HUES6 (cell line): ENCODE data around the gene CEP68.

Experiments used
- H3K27ac ChIP-seq: 2 replicates; pipeline ENCODE4 v1.7.0; 2013; ENCODE audit warnings: low read depth, mild to moderate bottlenecking, low read length, inconsistent platforms
- H3K27me3 ChIP-seq: 2 replicates; pipeline ENCODE4 v1.6.1; 2013; ENCODE audit warnings: low read length; ENCODE audit not compliant: control insufficient read depth, insufficient read depth
- H3K36me3 ChIP-seq: 2 replicates; pipeline ENCODE4 v1.6.1; 2013; ENCODE audit warnings: low read length; ENCODE audit not compliant: control insufficient read depth, insufficient read depth
- H3K4me1 ChIP-seq: 2 replicates; pipeline ENCODE4 v1.6.1; 2013; ENCODE audit warnings: low read length; ENCODE audit not compliant: control insufficient read depth, insufficient read depth
- H3K4me3 ChIP-seq: 2 replicates; pipeline ENCODE4 v1.5.1; 2013; ENCODE audit warnings: low read depth, low read length
- H3K9ac ChIP-seq: one replicate; pipeline ENCODE4 v1.6.1; 2013; ENCODE audit warnings: mild to moderate bottlenecking, low read length
- H3K9me3 ChIP-seq: 2 replicates; pipeline ENCODE4 v1.6.1; 2013; ENCODE audit warnings: low read depth, low read length; ENCODE audit not compliant: control insufficient read depth, insufficient read depth

CEP68 gene

GRCh38 chr2:65021709-65022108, 34.5 kb upstream of the CEP68 start:
- H3K9ac ChIP-seq, result no peak overlapping the region
- H3K4me3 ChIP-seq, result no peak overlapping the region
- H3K27me3 ChIP-seq, result no peaks in the 10 kb centered on the region
- peaks cover 3% of the 10 kb centered on the region; the same call in 1 of the 2 replicates for H3K4me1 ChIP-seq
- no peaks in the 10 kb centered on the region; the same call in 1 of the 2 replicates for H3K36me3 ChIP-seq
- no peak overlapping the region for H3K27ac ChIP-seq
- no peaks in the 10 kb centered on the region for H3K9me3 ChIP-seq

GRCh38 chr2:65022189-65022588, 34.0 kb upstream of the CEP68 start:
- no peak overlapping the region for H3K9ac ChIP-seq
- H3K27ac ChIP-seq, result no peak overlapping the region
- peaks cover 3% of the 10 kb centered on the region; the same call in 1 of the 2 replicates for H3K4me1 ChIP-seq
- no peak overlapping the region for H3K4me3 ChIP-seq
- no peaks in the 10 kb centered on the region for H3K27me3 ChIP-seq
- no peaks in the 10 kb centered on the region; the same call in 1 of the 2 replicates for H3K36me3 ChIP-seq
- no peaks in the 10 kb centered on the region for H3K9me3 ChIP-seq

DNA sequence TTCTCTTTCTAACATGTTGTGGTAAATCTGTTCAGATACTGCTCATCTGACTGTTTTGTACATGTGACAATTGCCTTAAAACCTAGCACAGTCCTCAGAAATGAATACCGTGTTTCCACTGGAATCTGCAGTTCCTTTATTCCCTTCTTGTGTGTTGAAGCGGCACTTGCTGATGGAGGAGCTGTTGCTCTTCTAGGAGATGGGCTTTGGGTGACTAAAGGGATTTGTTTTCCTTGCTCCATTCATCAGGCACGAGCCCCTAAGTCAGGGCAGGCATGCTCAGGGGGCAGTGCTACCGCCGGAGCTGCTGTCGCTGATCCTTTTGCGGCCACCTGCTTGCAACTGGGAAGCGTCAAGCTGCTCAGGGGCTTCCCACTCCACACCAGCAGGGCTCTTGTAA, 32.5 kb upstream of the CEP68 start:
- Histone ChIP-seq H3K4me3 (no peak overlapping the region), H3K36me3 (no peaks in the 10 kb centered on the region; the same call in 1 of the 2 replicates), H3K9ac (no peak overlapping the region), H3K27ac (no peak overlapping the region), H3K27me3 (no peaks in the 10 kb centered on the region), H3K9me3 (no peaks in the 10 kb centered on the region), H3K4me1 (peaks cover 3% of the 10 kb centered on the region; the same call in 1 of the 2 replicates)

DNA sequence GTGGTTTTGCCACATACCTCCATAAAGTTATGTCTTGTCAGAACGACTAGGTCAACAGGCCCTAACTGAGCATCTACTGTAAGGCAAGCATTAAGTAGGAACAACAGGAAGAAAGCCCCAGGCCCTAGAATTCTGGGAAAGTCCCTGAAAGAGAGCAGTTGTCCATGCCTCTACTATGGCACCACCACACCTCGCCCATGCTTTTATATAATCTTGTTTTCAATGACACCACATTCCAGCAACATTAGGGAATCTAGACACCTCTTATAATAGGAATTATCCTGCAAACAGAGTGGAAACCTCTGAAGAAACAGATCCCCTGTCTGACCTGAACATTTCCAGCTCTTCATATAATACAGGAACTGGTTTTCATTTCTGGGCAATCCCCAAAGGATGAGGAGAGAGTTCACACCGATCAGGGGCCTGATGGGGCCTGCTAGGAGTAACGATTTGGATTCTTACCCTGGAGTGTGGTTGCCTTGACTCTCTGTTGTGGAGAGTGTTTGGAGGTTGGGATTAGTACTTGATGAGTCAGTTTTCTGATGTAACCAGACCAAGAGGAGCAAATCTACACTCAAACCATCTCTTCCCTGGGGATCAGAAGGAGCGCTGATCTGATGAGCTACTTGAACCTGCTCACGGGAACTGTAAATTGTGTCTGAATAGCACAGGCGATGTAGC, 31.9 kb upstream of the CEP68 start:
- Histone ChIP-seq H3K9ac (no peak overlapping the region), H3K9me3 (no peaks in the 10 kb centered on the region), H3K4me1 (peaks cover 3% of the 10 kb centered on the region; the same call in 1 of the 2 replicates), H3K36me3 (no peaks in the 10 kb centered on the region), H3K4me3 (no peak overlapping the region), H3K27ac (no peak overlapping the region), H3K27me3 (no peaks in the 10 kb centered on the region)

GRCh38 chr2:65025453-65026123, 30.6 kb upstream of the CEP68 start:
- H3K9me3 ChIP-seq, result no peaks in the 10 kb centered on the region
- H3K27ac ChIP-seq, result no peak overlapping the region
- H3K4me1 ChIP-seq, result peaks cover 2% of the 10 kb centered on the region; the same call in 1 of the 2 replicates
- no peak overlapping the region for H3K4me3 ChIP-seq
- H3K36me3 ChIP-seq, result no peaks in the 10 kb centered on the region
- no peaks in the 10 kb centered on the region for H3K27me3 ChIP-seq
- H3K9ac ChIP-seq, result no peak overlapping the region

- H3K9me3 ChIP-seq, result no peaks in the 10 kb centered on the region
- H3K27ac ChIP-seq, result no peak overlapping the region
- H3K27me3 ChIP-seq, result no peaks in the 10 kb centered on the region
- no peak overlapping the region for H3K4me3 ChIP-seq
- peaks cover 8% of the 10 kb centered on the region; the same call in 1 of the 2 replicates for H3K4me1 ChIP-seq
- H3K36me3 ChIP-seq, result no peaks in the 10 kb centered on the region
- no peak overlapping the region for H3K9ac ChIP-seq
Measured at GRCh38 chr2:65026154-65026553, 30.1 kb upstream of the CEP68 start.

DNA sequence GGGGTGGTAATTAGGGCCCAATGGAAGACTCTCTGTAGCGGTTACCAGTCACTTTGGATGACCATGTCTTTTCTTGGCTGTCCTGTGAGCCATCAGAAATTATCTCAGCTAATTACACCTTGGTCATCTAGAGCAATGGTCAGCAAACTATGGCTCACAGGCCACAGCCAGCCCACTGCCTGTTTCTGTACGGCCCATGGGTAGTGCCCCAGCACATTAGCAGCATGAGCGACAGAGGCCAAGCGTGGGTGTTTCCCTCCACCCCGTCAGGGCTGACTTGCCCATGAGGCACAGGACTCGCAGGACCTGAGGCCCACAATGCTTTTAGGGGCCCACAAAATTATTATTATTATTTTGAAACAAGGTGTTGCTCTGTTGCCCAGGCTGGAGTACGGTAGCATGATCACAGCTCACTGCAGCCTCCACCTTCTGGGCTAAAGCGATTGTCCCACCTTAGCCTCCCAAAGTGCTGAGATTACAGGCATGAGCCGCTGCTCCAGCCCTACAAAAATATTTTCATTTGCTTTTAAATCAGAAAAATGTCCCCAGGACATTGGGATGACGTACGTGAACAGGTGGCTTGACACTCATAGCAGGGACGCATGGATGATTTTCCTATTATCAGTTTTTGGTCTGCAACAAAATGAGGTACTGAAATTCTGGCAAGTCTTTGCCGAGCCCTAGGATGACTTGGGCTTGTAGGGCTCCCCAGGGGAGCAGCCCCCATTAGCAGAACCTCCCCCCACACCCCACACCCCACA, 29.3 kb upstream of the CEP68 start:
- H3K27ac ChIP-seq, result no peak overlapping the region
- H3K9me3 ChIP-seq, result no peaks in the 10 kb centered on the region
- no peak overlapping the region for H3K4me3 ChIP-seq
- peaks cover 15% of the 10 kb centered on the region for H3K4me1 ChIP-seq
- no peaks in the 10 kb centered on the region for H3K27me3 ChIP-seq
- H3K9ac ChIP-seq, result no peak overlapping the region
- no peaks in the 10 kb centered on the region for H3K36me3 ChIP-seq

- Histone ChIP-seq H3K27me3 (no peaks in the 10 kb centered on the region), H3K36me3 (no peaks in the 10 kb centered on the region), H3K4me1 (peaks cover 23% of the 10 kb centered on the region), H3K9ac (no peak overlapping the region), H3K9me3 (no peaks in the 10 kb centered on the region), H3K27ac (no peak overlapping the region), H3K4me3 (no peak overlapping the region)
Measured at GRCh38 chr2:65027616-65028244, 28.5 kb upstream of the CEP68 start.

DNA sequence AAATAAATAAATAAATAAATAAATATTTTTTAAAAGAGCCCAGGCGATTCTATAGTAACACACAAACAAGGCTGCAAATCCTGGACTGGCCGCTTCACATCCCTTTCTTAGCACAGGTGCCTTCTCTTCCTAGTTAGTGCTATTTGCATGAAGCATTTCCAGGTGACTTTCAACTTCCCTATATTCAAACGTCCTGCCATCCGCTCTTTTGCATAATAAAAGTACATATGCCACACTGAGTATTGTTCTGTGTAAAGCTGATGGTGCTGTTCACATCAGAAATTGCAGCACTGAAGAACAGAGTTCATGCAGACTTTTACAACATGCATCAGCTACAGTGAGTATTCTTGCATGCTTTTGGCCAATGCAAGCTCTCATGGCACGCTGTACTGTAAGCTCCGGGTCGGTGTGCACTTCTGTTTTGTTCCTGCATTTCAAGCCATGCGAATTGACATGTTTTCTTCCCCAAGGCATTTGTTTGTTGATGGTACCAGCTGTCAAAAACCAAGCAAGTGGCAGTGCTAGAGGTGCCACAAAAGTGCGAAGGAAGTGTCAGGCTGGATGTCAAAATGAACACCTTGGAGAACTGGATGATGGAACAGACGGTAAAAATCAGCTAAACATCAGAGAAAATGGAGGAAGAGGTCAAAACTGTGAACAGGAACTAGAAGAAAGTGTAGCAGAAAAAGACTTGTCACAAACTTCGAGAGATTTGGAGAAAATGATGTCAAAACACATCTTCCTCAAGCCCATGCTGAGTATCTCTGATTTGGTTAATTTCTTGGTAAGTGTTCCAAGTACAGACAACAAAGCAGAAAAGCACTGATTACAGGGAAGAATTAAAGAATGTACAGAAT, 25.5 kb upstream of the CEP68 start:
- H3K27me3 ChIP-seq, result no peaks in the 10 kb centered on the region
- peaks cover 23% of the 10 kb centered on the region for H3K4me1 ChIP-seq
- no peaks in the 10 kb centered on the region; the same call in 1 of the 2 replicates for H3K36me3 ChIP-seq
- no peak overlapping the region for H3K9ac ChIP-seq
- H3K9me3 ChIP-seq, result no peaks in the 10 kb centered on the region
- H3K4me3 ChIP-seq, result no peak overlapping the region
- H3K27ac ChIP-seq, result no peak overlapping the region

DNA sequence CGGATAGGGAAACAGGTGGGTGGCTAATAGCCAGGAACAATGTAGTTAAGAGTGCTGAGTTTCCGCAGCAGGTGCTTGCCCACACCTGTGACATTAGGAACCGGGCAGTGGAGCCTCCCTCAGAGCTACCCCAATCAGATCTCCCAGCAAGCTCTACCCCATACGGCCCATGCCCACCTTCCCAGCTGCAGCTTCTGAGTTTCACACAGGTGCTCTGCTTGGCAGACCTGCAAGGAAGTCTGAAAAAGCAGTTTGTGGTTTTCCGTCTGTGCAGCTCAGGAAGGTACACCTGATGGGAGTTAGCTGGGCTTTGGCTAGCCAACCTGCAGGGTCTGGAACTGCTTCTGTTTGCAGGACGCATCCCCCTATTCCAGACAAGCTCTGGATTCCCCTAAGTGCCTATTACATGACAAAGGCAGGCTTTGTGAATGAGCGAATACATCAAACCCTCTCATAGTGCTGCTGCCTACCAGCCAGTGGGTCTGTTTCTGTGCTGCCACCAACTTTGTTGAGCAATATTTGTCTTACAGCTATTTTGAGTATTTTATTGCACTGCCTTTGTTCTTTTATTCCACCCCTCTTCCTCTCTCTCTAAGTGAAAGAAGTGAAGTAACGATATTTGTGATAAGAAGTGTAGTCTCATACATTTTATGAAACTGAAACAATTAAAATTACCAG, 24.7 kb upstream of the CEP68 start:
- Histone ChIP-seq H3K27ac (no peak overlapping the region), H3K4me1 (peaks cover 23% of the 10 kb centered on the region), H3K36me3 (no peaks in the 10 kb centered on the region; the same call in 1 of the 2 replicates), H3K4me3 (no peak overlapping the region), H3K9ac (no peak overlapping the region), H3K9me3 (no peaks in the 10 kb centered on the region), H3K27me3 (no peaks in the 10 kb centered on the region)
